Uterus (tissue), 2 donors: Measurements from ENCODE around the gene PKD2L2.
"Not testable (repeated sequence)": the region's sequence is repeated elsewhere in the genome, so short reads cannot be mapped to it uniquely, and the experiment has no call there.

ENCODE experiments used
- POLR2A ChIP-seq, 2 donors: fragments of 450-650 bp; IDR thresholded peaks; one replicate each; pipeline ENCODE4 v1.6.1; 2016; ENCODE audit warnings: antibody characterized with exemption in 2 of 2, mild to moderate bottlenecking in 1 of 2, moderate library complexity in 1 of 2
- TF ChIP-seq, protein P1 (sequence below), 4 experiments: fragments of 200-600 bp in 2 of 4; fragments of 450-650 bp in 2 of 4; sonication (generic) in 2 of 4; IDR thresholded peaks; one replicate each; pipeline ENCODE4 v1.5.1; 2016 to 2019; ENCODE audit warnings: antibody characterized with exemption in 4 of 4, mild to moderate bottlenecking in 2 of 4, moderate library complexity in 1 of 4

DNA sequence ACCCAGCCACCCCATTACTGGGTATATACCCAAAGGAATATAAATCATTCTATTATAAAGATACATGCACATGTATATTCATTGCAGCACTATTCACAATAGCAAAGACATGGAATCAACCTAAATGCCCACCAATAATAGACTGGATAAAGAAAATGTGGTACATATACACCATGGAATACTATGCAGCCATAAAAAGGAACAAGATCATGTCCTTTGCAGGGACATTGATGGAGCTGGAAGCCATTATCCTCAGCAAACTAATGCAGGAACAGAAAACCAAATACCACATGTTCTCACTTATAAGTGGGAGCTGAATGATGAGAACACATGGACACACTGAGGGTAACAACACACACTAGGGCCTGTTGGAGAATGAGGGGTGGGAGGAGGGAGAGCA lies 36.1 kb upstream of the PKD2L2 start:
- TF ChIP-seq, protein P1, sequence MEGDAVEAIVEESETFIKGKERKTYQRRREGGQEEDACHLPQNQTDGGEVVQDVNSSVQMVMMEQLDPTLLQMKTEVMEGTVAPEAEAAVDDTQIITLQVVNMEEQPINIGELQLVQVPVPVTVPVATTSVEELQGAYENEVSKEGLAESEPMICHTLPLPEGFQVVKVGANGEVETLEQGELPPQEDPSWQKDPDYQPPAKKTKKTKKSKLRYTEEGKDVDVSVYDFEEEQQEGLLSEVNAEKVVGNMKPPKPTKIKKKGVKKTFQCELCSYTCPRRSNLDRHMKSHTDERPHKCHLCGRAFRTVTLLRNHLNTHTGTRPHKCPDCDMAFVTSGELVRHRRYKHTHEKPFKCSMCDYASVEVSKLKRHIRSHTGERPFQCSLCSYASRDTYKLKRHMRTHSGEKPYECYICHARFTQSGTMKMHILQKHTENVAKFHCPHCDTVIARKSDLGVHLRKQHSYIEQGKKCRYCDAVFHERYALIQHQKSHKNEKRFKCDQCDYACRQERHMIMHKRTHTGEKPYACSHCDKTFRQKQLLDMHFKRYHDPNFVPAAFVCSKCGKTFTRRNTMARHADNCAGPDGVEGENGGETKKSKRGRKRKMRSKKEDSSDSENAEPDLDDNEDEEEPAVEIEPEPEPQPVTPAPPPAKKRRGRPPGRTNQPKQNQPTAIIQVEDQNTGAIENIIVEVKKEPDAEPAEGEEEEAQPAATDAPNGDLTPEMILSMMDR (IDR thresholded peaks at IDR 0.05) = not testable (repeated sequence)
- not testable (repeated sequence) for TF ChIP-seq POLR2A (IDR thresholded peaks at IDR 0.05)
